Umbilical cord (tissue), 2 donors: ENCODE data around the gene OSBP2. TPM values are rescaled to one million over a fixed set of nuclear protein-coding genes. Genes with fewer than 3 reads are reported as not detected.

ENCODE experiments used
- DNase-seq: peaks from one replicate; pipeline ENCODE4 v3.0.0-alpha.2; 2015; ENCODE audit warnings: low spot score
- total RNA-seq: library from RNA; depleted of rRNA; stranded (reverse); fragments of >200 nt; gene quantifications from one replicate; pipeline ENCODE4 v1.2.3, GENCODE V29; 2014; ENCODE audit warnings: low replicate concordance; ENCODE audit not compliant: insufficient read depth

The OSBP2 gene
- total RNA-seq, 1 donor from 2014 or later, result 16.9 TPM

DNA sequence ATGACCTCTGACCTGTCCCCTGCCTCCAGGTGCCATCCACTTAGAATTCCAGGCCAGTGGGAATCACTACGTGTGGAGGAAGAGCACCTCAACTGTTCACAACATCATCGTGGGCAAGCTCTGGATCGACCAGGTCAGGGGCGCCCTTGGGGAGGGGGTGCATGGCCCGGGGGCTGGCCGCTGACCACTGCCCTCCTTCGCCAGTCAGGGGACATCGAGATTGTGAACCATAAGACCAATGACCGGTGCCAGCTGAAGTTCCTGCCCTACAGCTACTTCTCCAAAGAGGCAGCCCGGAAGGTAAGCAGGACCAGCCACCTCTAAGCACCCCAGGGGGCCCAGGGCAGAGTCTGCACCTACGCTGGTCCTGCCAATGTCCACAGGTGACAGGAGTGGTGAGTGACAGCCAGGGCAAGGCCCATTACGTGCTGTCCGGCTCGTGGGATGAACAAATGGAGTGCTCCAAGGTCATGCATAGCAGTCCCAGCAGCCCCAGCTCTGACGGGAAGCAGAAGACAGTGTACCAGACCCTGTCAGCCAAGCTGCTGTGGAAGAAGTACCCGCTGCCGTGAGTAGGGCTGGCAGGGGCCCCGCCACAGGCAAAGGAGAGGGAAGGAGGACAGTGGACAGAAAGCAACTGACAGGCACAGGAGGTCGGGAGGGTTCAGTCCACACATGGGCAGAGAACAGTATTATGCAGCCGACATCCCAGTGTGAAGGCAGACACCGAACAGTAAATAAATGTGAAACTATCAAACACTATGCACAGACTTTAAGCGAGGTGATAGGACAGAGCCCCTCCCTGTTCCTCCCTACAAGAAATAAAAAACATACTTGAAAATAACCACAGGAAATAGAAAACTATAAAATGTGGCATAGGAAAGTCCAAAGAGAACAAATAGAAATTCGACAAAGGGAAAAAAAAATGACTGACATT lies 199.0 kb downstream of the OSBP2 start:
- DNase-seq, result no peak

DNA sequence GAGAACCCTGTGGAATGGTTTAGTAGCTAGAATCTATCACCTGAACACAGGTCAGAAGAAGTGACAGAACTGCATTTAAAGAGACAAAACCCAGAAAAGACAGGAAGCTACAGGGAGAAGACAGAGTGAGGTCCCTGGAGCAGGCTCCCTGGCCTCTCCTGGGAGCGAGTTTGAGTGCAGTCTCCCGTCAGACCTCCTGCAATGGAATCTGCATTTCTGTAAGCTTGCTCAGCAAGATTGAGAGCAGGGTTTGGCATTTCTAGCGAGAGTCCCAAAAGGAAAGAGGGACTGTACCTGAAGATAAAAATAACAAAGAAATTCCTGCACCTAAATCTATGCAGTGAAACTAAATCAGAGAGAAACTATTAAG lies 199.7 kb downstream of the OSBP2 start:
- no peak for DNase-seq

GRCh38 chr22:30902496-30903357 lies 208.1 kb downstream of the OSBP2 start:
- DNase-seq, result no peak

GRCh38 chr22:30903876-30904460 lies 209.3 kb downstream of the OSBP2 start:
- DNase-seq, result no peak

- DNase-seq, result no peak
Measured at GRCh38 chr22:30905696-30906341, 211.1 kb downstream of the OSBP2 start.

DNA sequence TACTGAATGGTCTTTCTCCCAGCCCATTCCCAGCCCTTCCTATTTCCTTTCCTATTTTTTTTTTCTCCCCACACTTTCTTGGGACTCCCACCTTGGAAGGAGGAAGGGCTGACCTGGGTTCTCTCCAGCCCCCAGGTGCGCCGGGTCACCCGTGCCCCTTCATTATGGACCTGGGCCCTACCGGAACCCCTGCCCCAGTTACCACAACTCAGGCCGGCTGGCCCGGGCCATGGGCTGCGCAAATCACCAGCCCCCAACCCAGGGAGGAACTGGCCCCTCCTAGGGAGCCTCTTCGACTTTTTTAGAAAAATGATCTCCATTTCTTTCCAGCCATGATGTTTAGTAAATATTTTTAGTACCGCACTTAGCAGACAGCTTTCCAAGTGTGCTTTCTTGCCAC lies 211.7 kb downstream of the OSBP2 start:
- no peak for DNase-seq

GRCh38 chr22:30906946-30907345 lies 212.3 kb downstream of the OSBP2 start:
- DNase-seq, result no peak

DNA sequence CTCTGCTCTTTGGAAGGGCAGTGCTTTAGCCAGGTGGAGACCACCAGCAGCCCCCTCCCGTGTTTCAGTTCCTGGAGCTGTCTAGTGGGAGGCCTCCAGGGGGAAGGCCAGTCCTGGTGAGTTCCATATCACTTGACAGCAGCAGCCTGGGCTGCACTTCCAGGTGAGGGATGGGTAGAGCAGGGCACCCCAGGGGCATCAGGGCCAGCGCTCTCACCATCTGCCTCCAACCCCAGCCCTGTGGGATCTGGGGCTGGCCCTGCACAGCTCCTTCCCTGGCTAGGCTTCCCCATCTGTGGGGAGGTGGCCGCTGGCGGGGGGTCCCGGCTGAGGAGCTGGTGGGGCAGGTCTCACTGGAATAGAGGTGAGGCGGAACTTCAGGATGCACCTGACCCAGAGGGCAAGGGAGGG lies 213.4 kb downstream of the OSBP2 start:
- no peak for DNase-seq

DNA sequence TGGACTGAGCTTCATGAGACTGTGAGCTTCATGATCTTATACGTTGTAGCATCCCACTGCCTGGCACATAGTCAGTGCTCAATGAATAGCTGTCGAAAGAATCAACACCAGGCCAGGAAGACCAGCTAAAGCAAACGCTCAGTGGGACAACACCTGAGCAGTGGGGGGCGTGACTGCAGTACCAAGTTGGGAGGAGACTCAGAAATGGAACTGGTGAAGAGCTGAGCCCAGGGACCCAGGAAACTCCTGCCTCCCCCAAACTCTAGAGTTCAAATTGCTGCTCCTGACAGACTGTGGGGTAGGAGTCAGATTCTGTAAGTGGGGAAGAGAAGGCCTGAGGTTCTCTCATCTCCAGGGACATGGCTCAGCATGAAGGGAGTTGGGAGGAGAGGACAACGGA lies 214.6 kb downstream of the OSBP2 start:
- no peak for DNase-seq

DNA sequence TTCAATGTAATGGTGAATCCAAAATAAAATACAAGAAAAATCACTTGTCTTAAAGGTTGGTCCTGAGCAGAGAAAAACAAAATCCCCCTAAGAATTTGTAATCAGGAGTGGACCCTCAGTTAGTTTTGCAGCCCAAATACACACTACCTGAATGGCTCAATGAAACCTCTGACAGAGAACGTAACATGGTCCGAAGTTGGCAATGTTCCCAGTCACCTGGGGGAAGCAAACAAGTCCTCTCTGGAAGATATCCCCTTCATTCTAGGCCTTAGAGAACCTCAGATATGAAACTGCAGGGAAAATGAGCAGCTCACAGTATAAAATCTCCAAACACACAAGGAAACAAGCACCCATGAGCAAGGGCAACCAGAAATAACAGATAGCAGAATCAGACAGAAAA lies 215.7 kb downstream of the OSBP2 start:
- DNase-seq, result no peak

GRCh38 chr22:30918761-30919160 lies 224.1 kb downstream of the OSBP2 start:
- no peak for DNase-seq

- DNase-seq, result no peak
Measured at GRCh38 chr22:30919973-30920372, 225.3 kb downstream of the OSBP2 start.

- peak; percentile 70 for DNase-seq
Measured at GRCh38 chr22:30920407-30920806, 225.7 kb downstream of the OSBP2 start.

DNA sequence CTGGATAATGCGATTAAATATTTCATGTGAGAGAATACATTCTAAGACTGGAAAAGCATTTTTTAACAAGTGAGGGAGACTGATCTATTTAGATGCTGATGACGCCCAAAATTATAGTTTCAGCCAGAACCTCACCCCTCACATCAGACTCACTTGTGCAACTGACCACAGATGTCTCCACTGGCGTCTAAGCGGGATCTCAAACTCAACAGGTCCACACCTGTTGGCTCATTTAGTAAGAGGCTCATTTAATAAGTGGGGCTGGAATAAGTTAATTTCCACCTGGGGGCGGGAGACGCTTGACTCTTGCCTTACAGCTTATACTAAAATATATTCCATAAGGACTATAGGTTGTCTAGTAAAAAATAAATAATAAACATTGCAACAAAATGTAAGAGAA lies 226.4 kb downstream of the OSBP2 start:
- DNase-seq, result no peak

DNA sequence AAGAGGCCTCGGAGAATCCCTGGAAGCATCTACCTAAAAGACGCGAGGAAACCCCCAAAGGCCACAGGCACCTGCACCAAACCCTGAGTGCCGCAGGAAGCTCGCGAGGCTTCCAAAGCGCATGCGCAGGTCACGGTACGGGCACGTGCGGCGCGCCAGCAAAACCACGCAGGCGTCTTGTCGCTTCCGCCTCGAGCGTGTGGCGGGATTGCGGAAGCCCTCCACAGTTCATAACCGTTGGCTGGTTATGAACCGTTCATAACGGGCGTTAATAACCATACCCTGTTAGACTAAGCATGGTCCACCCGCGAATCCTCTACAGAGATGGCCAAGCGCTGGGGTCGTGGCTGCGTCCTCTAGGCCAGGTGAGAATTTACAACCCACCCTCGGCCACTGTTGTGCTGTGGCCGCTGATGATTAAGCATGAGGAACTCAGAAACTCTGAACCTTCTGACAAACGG lies 227.5 kb downstream of the OSBP2 start:
- DNase-seq, result peak; percentile 62

- no peak for DNase-seq
Measured at GRCh38 chr22:30923168-30923900, 228.7 kb downstream of the OSBP2 start.

GRCh38 chr22:30925667-30926066 lies 231.0 kb downstream of the OSBP2 start:
- no peak for DNase-seq

DNA sequence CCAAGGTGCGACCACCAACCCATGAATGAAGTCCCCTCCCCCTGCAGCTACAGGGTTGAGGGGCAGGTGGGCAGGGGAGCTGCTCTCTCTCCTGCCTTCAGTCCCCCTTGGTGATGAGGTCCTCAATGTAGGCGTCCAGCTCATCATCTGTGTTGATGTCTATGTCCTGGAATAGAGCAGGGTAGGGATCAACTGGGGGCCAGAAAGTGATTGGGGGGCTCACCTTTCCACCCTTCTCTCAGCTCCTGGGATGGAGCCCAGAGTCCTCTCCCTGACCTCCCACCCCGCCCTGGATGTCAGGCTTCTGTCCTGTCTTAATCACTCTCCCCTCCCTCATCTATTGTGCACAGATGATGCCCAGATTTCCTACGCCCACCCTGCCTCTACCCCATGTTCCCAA lies 232.0 kb downstream of the OSBP2 start:
- no peak for DNase-seq

- no peak for DNase-seq
Measured at GRCh38 chr22:30927806-30928205, 233.1 kb downstream of the OSBP2 start.

GRCh38 chr22:30928401-30928800 lies 233.7 kb downstream of the OSBP2 start:
- DNase-seq, result no peak

DNA sequence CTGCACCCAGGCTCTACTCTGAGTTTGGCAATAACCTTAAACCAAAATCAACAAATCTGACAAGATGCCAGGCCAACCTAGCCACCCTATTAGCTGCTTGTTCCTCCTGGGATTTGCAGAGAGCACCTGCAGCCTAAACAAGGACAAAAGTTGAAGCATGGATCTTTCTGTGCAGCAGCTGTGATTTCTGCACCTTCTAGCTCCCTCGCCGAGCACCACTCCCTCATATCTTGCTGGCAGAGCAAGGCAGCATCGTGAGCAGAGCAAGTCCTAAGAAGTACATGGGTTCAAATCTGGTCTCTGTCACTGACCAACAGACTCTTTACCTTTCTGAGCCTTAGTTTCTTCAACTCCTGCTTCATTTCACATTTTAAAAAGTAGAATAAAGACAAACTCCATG lies 235.6 kb downstream of the OSBP2 start:
- no peak for DNase-seq
